CD4-positive, alpha-beta T cell treated with Interleukin-17A for 4 hours (primary cell): Measurements from ENCODE around the gene ZBTB14.
A peak's percentile ranks its signal among the peaks of the same experiment; 100 is the strongest.

ENCODE experiments used
- DNase-seq: peaks from one replicate; pipeline ENCODE4 v3.0.0-alpha.2; 2020; ENCODE audit warnings: mixed read lengths

Gene ZBTB14, protein sequence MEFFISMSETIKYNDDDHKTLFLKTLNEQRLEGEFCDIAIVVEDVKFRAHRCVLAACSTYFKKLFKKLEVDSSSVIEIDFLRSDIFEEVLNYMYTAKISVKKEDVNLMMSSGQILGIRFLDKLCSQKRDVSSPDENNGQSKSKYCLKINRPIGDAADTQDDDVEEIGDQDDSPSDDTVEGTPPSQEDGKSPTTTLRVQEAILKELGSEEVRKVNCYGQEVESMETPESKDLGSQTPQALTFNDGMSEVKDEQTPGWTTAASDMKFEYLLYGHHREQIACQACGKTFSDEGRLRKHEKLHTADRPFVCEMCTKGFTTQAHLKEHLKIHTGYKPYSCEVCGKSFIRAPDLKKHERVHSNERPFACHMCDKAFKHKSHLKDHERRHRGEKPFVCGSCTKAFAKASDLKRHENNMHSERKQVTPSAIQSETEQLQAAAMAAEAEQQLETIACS

DNA sequence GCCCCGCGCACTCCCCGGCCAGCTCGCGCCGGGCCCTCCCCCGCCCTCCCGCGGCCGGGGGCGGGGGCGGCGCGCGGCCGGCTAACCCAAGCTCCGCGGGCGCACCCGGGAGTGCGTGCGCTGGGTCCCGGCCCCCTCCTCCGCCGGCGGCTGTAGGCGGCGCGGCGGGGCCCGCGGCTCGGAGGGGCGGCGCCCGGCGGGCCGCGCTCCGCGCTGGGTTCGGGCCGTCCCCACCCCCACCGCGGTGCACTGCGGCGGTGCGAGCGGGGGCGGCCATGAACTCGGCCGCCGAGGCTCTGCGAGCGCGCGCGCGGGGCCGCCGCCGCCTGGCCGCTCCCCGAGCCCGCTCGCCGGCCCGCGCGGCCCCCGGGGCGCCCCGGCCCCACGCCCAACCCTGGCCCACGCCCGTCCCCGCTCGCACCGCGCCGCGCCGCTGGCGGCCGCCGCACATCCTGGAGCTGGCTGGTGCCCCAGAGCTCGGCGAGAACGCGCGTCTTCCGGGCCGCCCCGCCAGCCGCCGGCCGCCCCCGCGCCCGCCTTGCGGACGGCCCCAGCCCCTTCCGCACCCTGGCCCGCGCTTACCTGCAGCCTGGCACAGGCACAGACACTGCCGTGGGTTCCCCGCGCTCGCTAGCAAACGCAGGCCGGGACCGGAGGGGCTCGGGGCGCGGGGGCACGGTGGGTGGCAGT, at the start of gene ZBTB14:
Gene ZBTB14, minus strand, starts transcription at position 496 of the 690 bp plus-strand sequence. CDS start 2,480 bp downstream, outside the sequence.
- peak; percentile 79 for DNase-seq

DNA sequence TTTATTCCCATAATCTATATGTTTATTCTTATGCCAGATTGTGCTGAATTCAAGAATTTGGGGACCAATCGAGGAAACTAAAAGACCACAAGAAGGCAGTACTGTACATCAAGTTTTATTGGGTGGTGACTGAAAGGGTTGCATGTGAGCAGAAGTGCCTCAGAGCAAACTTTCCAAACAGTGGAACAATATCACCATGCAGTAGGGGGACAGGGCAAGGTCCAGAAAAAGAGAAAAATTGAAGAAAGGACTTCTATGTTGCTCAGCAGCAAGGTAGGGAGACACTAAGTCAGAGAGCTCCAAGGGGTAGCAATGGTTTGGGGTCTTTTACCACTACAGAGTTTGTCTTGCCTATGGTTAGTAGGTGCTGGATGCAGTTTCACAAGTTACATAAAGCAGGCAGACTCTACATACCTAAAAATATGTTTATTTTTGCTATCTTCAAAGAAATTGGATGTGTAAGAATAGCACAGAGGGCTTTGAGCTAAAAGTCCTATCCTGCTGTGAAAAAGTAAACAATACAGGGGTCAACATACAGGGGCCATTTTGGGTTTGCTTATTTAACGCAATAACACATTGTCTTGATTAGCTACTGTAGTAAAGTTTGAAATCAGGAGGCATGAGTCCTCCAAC, 43.8 kb upstream of the ZBTB14 start:
- no peak for DNase-seq

GRCh38 chr18:5334456-5335075, 39.0 kb upstream of the ZBTB14 start:
- no peak for DNase-seq

GRCh38 chr18:5318061-5318700, 22.7 kb upstream of the ZBTB14 start:
- DNase-seq = no peak

GRCh38 chr18:5317186-5317585, 21.7 kb upstream of the ZBTB14 start:
- DNase-seq = no peak

DNA sequence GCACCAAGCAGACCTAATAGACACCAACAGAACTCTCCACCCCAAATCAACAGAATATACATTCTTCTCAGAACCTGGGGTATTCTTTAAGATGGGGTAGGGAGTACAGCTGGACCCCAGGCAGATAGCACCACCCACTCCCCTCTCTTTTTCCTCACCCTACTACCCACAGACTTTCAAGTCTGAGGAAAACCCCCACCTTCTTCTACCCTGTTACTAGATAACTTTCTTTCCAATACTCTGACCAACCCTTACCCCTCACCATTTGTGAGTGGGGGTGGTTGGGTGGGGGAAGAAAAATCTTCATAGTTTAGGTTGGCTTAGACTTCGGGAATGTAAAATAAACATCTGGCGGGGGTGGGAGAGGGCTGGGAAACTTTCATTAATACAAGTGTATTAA, 20.3 kb upstream of the ZBTB14 start:
- no peak for DNase-seq

DNA sequence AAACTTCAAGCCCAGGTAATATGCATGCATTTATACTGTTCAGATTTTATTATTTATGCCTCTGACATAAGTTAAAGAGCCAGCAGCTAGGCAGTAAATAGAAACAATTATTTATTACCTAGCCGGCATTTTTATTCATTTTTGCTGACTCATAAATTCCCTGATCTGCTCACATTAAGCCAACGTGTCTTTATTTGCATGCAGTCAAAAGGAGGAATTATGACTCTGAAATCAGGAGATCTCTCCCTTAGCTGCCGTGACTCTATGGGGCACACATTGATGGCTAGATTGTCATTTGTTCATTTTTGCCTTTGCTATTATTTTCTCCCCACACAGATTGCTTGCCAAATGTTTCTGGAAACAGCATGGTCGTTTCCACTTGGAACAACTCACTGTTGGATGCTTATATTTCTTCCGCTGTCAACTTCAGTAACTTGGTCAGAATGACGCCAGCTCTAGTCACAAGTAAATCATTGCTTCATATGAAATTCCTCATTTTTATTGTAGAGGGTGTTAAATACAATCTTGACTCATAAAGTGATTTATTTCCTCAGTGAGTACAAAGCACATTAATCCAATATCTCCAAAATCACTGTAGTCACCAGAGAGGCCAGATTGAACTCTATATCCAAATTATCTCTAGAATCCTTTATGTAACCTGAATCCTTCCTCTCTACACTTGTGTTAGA, 15.9 kb upstream of the ZBTB14 start:
- no peak for DNase-seq

DNA sequence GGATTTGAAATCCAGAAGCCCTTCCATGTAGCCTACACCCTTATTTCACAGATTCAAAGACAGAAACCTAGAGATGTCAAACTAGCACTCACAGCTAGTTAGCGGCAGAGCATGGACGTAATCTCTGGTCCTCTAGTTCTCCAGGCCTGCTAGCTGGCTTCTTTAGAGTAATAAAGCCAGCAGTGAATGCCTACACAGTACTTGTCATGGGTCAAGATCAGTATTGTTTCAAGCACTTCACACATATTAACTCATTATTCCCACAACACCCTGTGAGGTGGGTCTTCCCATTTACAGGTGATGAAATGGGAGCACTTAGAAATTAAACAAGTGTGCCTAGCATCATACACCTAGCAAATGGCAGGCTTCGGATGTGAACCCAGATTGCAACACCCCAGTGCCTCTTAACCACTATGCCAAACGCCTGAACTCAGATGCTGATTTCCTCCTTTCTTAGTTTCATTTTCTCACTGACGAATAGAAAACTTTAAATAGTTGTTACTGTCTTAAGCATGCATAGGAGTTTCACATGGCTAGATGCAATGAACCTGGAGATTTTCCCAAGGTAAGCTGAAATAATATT, 14.5 kb upstream of the ZBTB14 start:
- DNase-seq = peak; percentile 56

DNA sequence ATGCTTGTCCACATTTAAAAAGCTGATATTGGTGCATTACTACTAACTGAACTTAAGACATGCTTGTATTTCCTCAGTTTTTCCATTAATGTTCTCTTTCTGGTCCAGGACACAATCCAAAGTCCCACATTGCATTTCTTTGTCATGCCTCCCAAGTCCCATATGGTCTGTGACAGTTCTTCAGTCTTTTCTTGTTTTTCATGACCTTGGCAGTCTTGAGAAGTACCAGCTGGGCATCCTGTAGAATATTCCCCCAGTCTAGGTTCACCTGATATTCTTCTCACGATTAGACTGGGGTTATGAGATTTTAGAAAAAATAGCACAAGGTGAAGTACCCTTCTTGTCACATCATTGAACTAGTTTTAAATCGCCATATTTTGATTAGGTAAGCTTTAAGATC, 10.3 kb upstream of the ZBTB14 start:
- DNase-seq = no peak

DNA sequence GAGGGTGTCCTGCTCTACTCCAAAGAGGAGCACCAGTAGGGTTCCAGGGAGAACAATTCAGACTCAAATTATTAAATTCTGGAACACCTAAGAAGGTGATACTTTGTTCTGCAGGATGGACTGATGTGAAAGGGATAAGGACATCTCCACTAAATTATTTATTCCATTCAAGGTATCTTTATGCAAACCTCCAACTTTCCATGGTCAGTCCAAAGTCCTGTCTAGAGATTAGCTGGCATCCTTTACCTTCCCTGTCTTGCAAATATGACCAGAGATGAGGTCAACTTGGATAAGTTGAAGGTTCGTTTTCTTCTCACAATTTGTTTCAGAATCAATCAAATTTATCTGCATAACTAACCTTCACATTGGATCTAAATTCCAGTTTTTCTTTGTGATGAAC, 8.7 kb upstream of the ZBTB14 start:
- no peak for DNase-seq

DNA sequence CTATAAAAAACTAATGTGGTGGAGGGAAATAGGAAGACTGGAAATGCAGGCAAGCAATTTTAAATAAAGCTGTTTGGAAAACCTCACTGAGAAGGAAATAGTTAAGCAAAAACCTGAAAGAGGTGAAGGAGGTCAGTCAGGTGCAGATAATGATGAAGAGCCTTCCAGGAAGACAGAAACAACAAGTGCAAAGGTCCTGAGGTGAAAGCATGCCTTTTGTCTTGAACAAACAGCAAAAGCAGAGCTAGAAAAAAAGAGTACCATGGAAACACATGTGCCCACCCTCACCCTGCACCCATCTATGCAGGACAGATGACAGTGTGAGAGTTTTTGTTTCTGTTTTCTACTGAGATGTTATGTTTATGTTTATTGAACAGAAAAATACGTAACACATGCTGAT, 8.1 kb upstream of the ZBTB14 start:
- no peak for DNase-seq

- DNase-seq = no peak
Observed at GRCh38 chr18:5302606-5303005, 7.1 kb upstream of the ZBTB14 start.

- no peak for DNase-seq
Observed at GRCh38 chr18:5300476-5301010, 5.0 kb upstream of the ZBTB14 start.

DNA sequence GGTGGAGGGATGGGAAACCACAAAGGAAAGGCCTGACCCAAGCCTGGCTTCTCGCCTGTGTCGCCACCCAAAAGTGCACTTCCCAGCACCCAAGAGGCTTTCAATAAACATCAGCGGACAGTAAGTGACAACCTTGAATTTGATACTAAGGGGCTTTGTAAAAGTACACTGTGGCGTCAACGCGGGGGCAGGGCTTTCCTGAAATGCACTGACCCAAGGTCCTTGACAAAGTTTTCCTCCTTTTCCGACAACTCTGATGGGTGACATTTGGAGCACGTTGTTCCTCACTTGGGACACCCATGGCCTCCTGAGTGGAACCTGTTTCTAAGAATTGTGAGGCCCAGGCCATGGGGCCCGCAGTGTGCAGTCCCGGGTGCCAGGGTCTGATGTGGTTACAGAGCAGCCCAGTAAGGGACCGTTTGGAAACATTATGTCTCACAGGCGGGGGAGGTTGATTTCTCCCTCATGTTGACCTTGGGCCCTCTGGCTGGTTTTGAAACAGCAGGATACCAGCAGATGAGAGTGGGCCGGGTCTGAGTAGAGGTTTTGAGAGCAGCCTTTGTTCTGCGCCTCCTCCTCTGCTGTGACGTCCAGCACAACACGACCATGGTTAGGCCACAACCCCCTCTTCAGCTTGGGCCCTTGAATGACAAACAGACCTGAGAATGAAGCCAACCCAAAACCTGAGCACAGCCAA, 2.8 kb upstream of the ZBTB14 start:
- no peak for DNase-seq

GRCh38 chr18:5297597-5297996, 2.1 kb upstream of the ZBTB14 start:
- no peak for DNase-seq

DNA sequence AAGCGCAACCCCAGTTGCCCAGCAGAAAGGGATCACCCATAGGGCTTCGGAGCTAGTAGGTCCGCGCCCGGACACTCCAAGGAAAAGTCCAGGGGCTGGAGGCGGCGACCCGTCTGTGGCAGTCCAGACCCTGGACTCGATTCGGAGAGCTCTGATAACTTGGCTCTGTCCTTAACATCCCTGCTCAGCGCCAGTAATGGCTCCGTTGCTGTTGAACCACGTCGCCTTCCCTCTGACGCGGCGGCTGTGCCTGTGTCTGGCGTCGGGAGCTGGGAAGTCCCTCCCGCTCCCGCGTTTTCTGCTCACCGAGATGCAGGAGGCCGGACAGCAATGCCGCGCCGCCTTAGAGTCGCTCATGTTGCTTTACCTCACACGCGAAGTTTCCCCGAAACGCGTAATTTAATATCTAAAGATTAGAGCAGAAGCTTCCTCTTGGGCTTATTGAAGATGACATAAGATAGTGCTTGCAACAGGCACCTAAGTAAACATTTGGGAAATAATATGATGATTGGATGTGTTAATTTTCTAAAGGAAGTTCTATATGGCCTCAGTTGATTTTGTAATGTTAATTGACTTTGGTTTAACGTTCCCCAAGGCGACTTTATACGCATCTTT, 1.3 kb upstream of the ZBTB14 start:
- DNase-seq = peak; percentile 64

DNA sequence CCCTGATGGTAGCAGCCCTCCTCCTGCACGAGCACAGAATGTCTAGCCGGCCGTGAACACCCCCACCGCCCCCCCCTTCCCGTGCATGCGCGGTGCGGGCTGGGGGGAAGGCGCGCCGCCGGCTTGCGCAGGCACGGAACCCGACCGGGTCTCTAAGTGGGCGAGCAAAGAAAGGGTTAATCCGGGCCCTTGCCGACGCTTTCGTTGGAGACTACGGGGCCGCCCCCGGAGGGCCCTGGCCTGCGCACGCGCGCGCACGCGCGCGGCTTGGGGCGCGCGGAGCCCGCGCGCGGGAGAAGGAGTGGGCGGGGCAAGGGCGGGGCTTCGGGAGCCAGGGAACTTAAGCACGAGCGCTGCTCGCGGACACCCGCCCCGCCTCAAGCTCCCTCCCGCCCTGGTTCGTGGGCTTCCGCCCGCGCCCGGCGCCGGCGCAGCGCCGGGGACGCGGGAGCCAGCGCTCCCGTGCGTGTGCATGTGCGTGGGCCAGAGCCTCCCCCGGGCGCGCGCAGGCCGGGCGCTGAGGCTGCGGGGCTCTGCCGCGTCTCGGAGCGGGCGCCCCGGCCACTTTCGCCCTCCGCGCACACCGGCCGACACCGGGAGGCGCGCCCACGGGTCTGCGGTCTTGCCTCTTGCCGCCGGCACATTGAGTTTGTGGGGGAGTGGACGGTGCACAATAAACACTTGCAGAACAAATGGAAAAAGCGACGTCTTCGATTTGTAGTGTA, 617 bp upstream of the ZBTB14 start:
- DNase-seq = peak; percentile 97

- peak; percentile 73 for DNase-seq
Observed at GRCh38 chr18:5294457-5295230, 882 bp downstream of the ZBTB14 start.

GRCh38 chr18:5294113-5294456, 1.4 kb downstream of the ZBTB14 start:
- peak; percentile 26 for DNase-seq
